Skin epidermis (tissue), 12 donors: ENCODE results near the gene NFIB.

ENCODE experiments used
- H3K27ac ChIP-seq, 21 experiments: fragments of 200-600 bp; sonication (generic) in 11 of 21; one replicate each; pipeline ENCODE4 v1.5.0; 2020; ENCODE audit warnings: mild to moderate bottlenecking in 3 of 21, inconsistent platforms in 2 of 21, moderate library complexity in 2 of 21
- H3K4me3 ChIP-seq, 7 experiments: fragments of 200-600 bp; sonication (generic) in 2 of 7; one replicate each; pipeline ENCODE4 v1.5.0; 2020; ENCODE audit warnings: inconsistent platforms in 2 of 7, mild to moderate bottlenecking in 2 of 7, moderate library complexity in 1 of 7

The NFIB gene

DNA sequence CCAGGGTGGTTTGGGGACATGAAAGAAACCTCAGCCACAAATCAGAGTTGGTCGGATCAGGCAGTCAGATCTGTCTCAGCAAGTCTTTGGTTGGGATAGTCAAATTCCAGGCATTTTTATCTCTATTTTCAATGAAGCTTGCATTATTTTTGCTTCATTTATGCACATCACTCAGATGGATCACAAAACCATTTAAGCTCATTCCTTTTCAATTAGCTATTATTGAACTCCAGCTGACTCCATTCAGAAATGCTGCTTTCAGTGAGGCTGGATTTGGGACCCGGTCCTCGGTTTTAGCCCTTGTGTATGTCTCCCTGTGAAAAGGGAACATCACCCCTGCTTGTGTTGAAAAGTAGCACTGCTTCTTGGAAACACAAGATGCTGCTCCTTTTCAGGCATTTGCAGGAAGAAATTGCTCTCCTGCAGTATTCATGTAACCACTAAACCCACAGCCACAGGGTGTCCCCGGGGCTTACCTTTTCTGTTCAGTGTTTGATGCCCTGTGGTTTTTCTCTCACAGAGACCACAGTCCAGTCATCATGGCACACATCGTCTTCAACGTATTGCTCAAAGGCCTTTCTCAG lies 232.9 kb downstream of the NFIB start:
- Histone ChIP-seq H3K4me3 (no peak overlapping the region), H3K27ac (no peak overlapping the region)

- Histone ChIP-seq H3K4me3 (no peak overlapping the region), H3K27ac (no peak overlapping the region)
Observed at GRCh38 chr9:14079440-14079839, 234.5 kb downstream of the NFIB start.

DNA sequence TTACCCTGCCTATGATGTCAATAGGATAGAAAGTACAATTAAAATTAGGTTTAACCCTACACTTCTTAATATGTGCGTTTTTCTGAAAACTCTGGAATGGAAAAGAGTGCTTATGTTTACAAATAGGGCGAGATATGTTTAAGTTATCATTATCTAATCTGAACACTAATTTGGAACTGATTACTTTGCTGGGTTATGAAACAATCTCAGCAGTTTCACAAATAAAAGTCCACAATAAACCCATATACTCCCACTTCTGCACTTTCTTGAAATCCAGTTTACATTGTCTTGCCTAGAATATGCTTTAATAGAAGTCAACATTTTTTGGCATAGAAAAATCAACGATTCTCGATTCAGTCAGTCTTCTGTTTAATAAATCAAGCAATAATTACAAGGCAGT lies 236.3 kb downstream of the NFIB start:
- no peak overlapping the region for H3K27ac ChIP-seq
- H3K4me3 ChIP-seq: no peak overlapping the region

GRCh38 chr9:14075218-14075617 lies 238.7 kb downstream of the NFIB start:
- Histone ChIP-seq H3K27ac (peak overlapping the region in 1 of 21 experiments; percentile 46), H3K4me3 (no peak overlapping the region)

- Histone ChIP-seq H3K4me3 (no peak overlapping the region), H3K27ac (no peak overlapping the region)
Observed at GRCh38 chr9:14072850-14073249, 241.1 kb downstream of the NFIB start.

DNA sequence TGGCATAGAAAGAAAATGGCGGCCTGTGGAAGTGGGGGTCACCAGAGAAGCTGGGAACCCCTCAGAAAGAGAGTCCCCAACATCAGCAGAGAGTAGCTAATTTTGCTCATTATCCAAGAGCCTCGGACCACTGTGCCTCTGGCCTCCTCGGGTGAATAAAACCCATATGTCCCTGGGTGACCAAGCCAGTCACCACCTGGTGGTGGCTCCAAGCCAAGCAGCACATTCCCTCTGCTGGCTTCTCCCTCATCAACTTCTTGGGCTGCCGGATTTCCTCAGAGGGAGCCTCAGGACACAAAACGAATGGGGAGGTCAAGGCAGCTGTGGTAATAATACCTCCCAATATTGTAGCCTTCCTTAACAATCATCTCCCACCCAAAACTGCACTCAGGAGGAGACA lies 242.5 kb downstream of the NFIB start:
- no peak overlapping the region for H3K4me3 ChIP-seq
- no peak overlapping the region for H3K27ac ChIP-seq

GRCh38 chr9:14068690-14069089 lies 245.3 kb downstream of the NFIB start:
- no peak overlapping the region for H3K27ac ChIP-seq
- H3K4me3 ChIP-seq: no peak overlapping the region

DNA sequence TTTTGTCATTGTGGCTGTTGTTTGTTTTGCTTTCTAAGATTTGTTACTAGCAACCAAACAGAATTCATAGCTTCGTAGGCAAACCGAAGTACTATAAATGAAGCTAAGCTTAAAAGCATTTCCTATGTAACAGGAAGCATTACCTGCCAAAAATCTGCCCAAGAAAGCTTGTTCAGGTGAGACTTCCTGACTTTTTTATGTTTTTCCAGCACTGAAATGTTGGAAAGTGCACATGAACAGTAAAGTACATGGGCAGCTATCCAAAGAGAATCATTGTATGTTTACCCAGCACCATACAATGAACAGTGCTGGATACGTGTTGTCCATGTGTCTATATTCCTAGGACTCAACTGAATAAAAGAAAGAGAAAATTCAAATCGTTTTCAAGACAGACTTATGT lies 247.1 kb downstream of the NFIB start:
- H3K27ac ChIP-seq: no peak overlapping the region
- no peak overlapping the region for H3K4me3 ChIP-seq

DNA sequence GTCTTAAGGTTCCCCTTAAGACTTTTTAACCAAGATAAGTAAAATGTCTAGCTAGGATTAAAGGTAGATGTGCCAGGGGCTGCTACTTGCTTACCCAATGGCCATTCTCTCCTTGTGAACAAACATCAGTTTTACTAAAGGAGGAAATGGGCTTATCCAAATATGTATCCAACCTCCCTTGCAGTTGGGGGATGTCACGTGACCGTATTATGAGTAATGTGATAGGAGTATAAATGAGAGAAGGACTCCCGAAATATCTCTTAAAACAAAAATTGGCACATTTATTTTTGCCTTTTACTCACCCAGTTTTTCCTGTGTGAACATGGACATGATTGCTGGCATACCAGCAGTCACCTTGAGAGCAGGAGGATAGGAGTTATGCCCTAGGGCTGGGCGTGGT lies 247.9 kb downstream of the NFIB start:
- no peak overlapping the region for H3K4me3 ChIP-seq
- H3K27ac ChIP-seq: no peak overlapping the region

DNA sequence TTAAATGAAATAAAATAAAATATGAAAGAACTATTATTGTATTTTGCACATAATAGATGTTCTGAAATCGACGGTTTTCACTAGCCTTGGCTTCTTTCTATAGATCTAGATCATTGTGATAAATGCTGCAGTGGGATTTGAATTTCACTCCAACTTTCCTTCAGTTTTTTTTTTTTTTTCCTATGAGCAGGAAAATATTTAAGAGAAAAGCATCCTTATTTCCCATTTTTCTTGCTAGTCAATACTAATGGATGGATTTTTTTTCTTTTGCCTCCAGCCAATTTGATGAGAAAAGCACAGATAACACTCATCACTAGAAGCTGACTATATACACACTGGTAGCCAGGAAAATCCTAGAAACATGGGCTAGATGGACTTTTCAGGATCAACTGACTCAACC lies 249.0 kb downstream of the NFIB start:
- no peak overlapping the region for H3K27ac ChIP-seq
- H3K4me3 ChIP-seq: no peak overlapping the region

- Histone ChIP-seq H3K27ac (peak overlapping the region in 2 of 21 experiments; percentile 19), H3K4me3 (no peak overlapping the region)
Observed at GRCh38 chr9:14063756-14064155, 250.2 kb downstream of the NFIB start.

GRCh38 chr9:14062586-14063221 lies 251.2 kb downstream of the NFIB start:
- Histone ChIP-seq H3K27ac (peak overlapping the region in 2 of 21 experiments; percentile 6 to 19), H3K4me3 (no peak overlapping the region)

DNA sequence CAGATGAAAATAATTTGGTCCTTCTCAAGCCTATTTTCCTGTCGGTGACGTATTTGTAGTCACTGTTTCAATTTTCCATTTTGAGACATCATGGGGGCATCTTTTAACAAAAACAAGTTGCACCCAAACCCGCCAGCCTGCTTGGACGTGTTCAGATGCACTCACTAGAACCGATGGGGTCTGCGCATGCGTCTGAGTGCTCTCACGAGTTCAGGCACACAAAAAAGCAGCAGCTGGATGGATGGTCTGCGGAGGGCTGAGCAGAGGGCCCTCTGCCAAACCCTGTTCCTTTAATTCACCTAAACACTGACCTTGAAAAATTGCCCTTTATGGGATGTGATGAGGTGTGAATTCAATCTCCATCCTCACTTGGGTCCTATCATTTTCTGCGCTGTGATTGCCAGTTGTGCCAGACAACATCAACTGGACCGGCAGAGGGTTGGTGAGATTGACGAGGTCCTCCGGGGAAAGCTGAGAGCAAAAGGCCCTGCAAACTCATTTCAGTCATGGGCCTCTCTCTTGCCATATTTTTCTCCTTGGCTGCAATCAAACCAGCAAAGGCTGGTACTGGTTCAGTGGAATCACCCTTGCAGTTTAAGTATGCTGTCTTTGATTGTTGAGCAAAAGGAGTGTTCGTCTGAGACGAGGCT lies 251.9 kb downstream of the NFIB start:
- H3K27ac ChIP-seq: no peak overlapping the region

GRCh38 chr9:14058325-14058688 lies 255.6 kb downstream of the NFIB start:
- H3K27ac ChIP-seq: no peak overlapping the region
- no peak overlapping the region for H3K4me3 ChIP-seq

More for the DNA sequence above, 251.9 kb downstream of the NFIB start:
- no peak overlapping the region for H3K4me3 ChIP-seq

GRCh38 chr9:14057368-14058324 lies 256.3 kb downstream of the NFIB start:
- Histone ChIP-seq H3K27ac (no peak overlapping the region), H3K4me3 (no peak overlapping the region)

DNA sequence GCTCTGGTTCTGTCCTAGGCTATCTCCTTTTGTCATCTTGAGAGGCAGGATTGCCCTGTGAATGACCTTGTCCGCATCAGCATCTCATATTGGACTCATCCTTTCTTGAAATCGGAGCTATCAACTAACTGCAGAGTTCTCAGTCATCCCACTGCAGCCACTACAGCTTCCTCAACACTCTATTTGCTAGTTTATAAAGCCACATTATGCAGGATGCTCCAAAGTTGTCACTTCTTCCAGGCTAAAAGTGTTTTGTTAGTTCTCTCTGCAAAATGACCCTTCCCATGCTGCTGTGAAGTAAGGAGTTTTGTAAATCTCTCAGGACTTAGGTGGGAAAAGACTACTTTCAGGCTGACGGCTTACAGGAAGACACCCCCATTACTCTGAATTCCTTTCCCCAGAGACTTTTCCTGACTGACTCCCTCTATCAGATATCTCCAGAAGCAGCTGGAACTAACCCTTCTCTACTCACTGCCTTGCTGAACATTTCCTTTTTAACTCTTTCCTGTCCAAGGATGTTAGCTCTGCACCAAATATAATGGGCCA lies 257.6 kb downstream of the NFIB start:
- Histone ChIP-seq H3K4me3 (no peak overlapping the region), H3K27ac (no peak overlapping the region)

DNA sequence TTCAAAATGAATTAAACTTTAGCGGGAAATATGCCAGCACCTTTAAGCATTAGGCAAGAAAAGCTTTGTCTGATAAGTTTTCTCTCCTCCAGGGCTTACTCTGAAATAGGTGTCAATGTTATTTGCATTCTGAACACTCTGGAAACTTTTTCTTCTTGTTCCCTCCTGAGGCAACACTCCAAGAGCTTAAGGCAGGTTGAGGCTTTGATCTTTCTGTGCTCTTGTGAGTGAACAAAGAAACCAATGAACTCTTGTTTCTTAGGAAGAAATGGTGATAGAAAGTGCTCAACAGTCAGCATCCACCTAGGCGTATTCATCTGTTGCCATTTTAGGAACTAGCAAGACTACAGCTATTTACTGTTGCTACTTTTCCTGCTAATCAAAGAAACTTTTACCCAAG lies 259.8 kb downstream of the NFIB start:
- Histone ChIP-seq H3K4me3 (no peak overlapping the region), H3K27ac (no peak overlapping the region)

GRCh38 chr9:14052359-14052758 lies 261.6 kb downstream of the NFIB start:
- H3K4me3 ChIP-seq: no peak overlapping the region
- H3K27ac ChIP-seq: no peak overlapping the region

DNA sequence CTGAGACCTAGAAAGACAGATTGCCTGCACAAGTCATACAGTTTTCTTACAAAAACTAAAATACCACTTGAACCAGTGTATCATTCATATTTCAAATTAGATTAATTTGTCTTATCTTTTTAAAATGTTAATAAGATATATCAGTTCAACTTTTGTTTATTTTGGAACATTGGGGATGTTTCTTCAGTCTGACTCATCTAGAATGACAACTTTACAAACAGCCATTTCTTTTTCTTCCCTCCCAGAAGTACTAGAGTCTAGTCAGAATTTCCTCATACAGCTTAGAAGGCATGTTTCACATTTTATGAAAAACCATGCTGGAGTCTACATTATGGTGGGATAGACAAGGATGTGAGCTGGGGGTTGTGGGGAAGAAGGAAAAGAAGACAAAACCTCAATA lies 262.5 kb downstream of the NFIB start:
- H3K27ac ChIP-seq: no peak overlapping the region
- H3K4me3 ChIP-seq: no peak overlapping the region

DNA sequence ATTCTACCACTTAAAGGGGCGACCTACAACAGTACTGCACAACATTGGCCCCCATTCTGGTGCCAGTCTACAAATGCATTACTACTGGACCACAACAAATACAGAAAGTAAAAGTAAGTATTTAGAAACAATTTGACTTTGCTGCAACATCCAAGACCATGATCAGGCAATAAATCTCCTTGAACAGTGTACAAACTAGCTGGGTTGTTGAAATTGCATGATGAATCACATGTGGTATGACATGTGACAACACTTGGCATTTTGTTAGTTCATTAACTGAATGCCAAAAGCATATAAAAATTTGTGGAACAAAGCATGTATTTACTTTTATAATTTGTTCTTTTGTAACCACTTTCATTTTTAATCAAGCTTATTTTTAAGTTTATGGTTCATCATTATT lies 270.5 kb downstream of the NFIB start:
- Histone ChIP-seq H3K27ac (peak overlapping the region in 1 of 21 experiments; percentile 16), H3K4me3 (no peak overlapping the region)
